HEK293 (cell line): ENCODE data around the gene CACTIN.
"Not testable (repeated sequence)": the region's sequence is repeated elsewhere in the genome, so short reads cannot be mapped to it uniquely, and the experiment has no call there.

Experiments
- CTCF ChIA-PET: fragments of 350-600 bp; formaldehyde crosslinking; extraction: SDS; loops from one replicate; lab custom pipeline; 2021; ENCODE audit warnings: antibody characterized with exemption; lab: Yijun Ruan, JAX
- POLR2A ChIA-PET: fragments of 300-600 bp; formaldehyde crosslinking; extraction: SDS; loops from one replicate; lab custom pipeline; 2020; ENCODE audit warnings: antibody characterized with exemption, inconsistent platforms; lab: Yijun Ruan, JAX
- H3K27ac ChIP-seq: fragments of 200-500 bp; sonication (Bioruptor generic); 2 replicates; pipeline ENCODE4 v1.5.1; 2014; ENCODE audit warnings: low read depth, low read length, control low read depth, inconsistent platforms; ENCODE audit errors: extremely low read depth
- H3K36me3 ChIP-seq, 2 experiments: fragments of 200-500 bp in 1 of 2; sonication (Bioruptor generic) in 1 of 2; 1 replicate in 1 of 2; 2 replicates in 1 of 2; pipeline ENCODE4 v1.5.1; 2014 to 2017; ENCODE audit warnings: inconsistent platforms in 2 of 2, low read length in 2 of 2; ENCODE audit not compliant: control insufficient read depth in 2 of 2, insufficient read depth in 1 of 2
- H3K4me1 ChIP-seq: fragments of 200-500 bp; sonication (Bioruptor generic); 2 replicates; pipeline ENCODE4 v1.5.1; 2014; ENCODE audit warnings: mild to moderate bottlenecking, low read length, inconsistent platforms; ENCODE audit not compliant: control insufficient read depth, insufficient read depth
- H3K4me3 ChIP-seq: 2 replicates; pipeline ENCODE4 v1.5.1; 2011; ENCODE audit warnings: low read depth, mild to moderate bottlenecking, control low read depth, low read length, moderate library complexity
- H3K9me3 ChIP-seq: fragments of 200-500 bp; sonication (Bioruptor generic); 2 replicates; pipeline ENCODE4 v1.5.1; 2014; ENCODE audit warnings: low read depth, low read length, inconsistent platforms; ENCODE audit not compliant: control insufficient read depth, insufficient read depth
- GLI4 ChIP-seq: fragments of 450-650 bp; formaldehyde crosslinking; IDR thresholded peaks from 2 replicates; pipeline ENCODE4 v1.5.1; 2016; ENCODE audit warnings: missing biosample characterization, missing genetic modification characterization
- OVOL3 ChIP-seq: fragments of 450-650 bp; formaldehyde crosslinking; IDR thresholded peaks from 2 replicates; pipeline ENCODE4 v1.5.1; 2016; ENCODE audit warnings: missing biosample characterization, missing genetic modification characterization
- PATZ1 ChIP-seq: fragments of 450-650 bp; formaldehyde crosslinking; IDR thresholded peaks from 2 replicates; pipeline ENCODE4 v1.5.1; 2016; ENCODE audit warnings: missing biosample characterization, missing genetic modification characterization
- PBX3 ChIP-seq: sonication (generic); formaldehyde crosslinking; IDR thresholded peaks from 2 replicates; pipeline ENCODE4 v1.8.1; 2022; ENCODE audit warnings: mild to moderate bottlenecking, moderate library complexity, missing genetic modification reagents
- REPIN1 ChIP-seq: fragments of 450-650 bp; formaldehyde crosslinking; IDR thresholded peaks from 2 replicates; pipeline ENCODE4 v1.5.1; 2017; ENCODE audit warnings: missing biosample characterization, missing genetic modification characterization, low read depth
- SP2 ChIP-seq: fragments of 450-650 bp; formaldehyde crosslinking; IDR thresholded peaks from 2 replicates; pipeline ENCODE4 v1.5.1; 2016; ENCODE audit warnings: missing biosample characterization, missing genetic modification characterization
- ZBTB26 ChIP-seq: fragments of 450-650 bp; formaldehyde crosslinking; optimal IDR thresholded peaks from 2 replicates; pipeline ENCODE3; 2016; ENCODE audit warnings: missing biosample characterization, mild to moderate bottlenecking, missing genetic modification characterization
- ZEB2 ChIP-seq: fragments of 450-650 bp; formaldehyde crosslinking; IDR thresholded peaks from 2 replicates; pipeline ENCODE4 v1.5.1; 2016; ENCODE audit warnings: missing biosample characterization, missing genetic modification characterization
- ZNF140 ChIP-seq: fragments of 450-650 bp; formaldehyde crosslinking; IDR thresholded peaks from 2 replicates; pipeline ENCODE4 v1.5.1; 2016; ENCODE audit warnings: missing biosample characterization, missing genetic modification characterization
- ZNF366 ChIP-seq: fragments of 450-650 bp; formaldehyde crosslinking; conservative IDR thresholded peaks from 2 replicates; pipeline ENCODE4 v1.5.1; 2016; ENCODE audit warnings: missing biosample characterization, missing genetic modification characterization
- ZNF433 ChIP-seq: fragments of 450-650 bp; formaldehyde crosslinking; IDR thresholded peaks from 2 replicates; pipeline ENCODE4 v1.5.1; 2016; ENCODE audit warnings: missing biosample characterization, missing genetic modification characterization, low read depth
- ZNF600 ChIP-seq: fragments of 450-650 bp; formaldehyde crosslinking; IDR thresholded peaks from 2 replicates; pipeline ENCODE4 v1.5.1; 2016; ENCODE audit warnings: missing biosample characterization, missing genetic modification characterization
- ZNF704 ChIP-seq: fragments of 450-650 bp; formaldehyde crosslinking; IDR thresholded peaks from 2 replicates; pipeline ENCODE4 v1.5.1; 2016; ENCODE audit warnings: missing biosample characterization, missing genetic modification characterization
- ZNF768 ChIP-seq: fragments of 450-650 bp; formaldehyde crosslinking; IDR thresholded peaks from 2 replicates; pipeline ENCODE4 v1.5.1; 2018; ENCODE audit warnings: missing biosample characterization, mild to moderate bottlenecking, missing genetic modification characterization
- ZNF843 ChIP-seq: fragments of 450-650 bp; formaldehyde crosslinking; IDR thresholded peaks from 2 replicates; pipeline ENCODE4 v1.5.1; 2016; ENCODE audit warnings: missing biosample characterization, missing genetic modification characterization
- ZSCAN30 ChIP-seq: fragments of 450-650 bp; IDR thresholded peaks from 2 replicates; pipeline ENCODE4 v1.5.1; 2018; ENCODE audit warnings: missing biosample characterization, mild to moderate bottlenecking, missing genetic modification characterization, moderate library complexity
- ZSCAN4 ChIP-seq: fragments of 450-650 bp; formaldehyde crosslinking; IDR thresholded peaks from 2 replicates; pipeline ENCODE4 v1.5.1; 2017; ENCODE audit warnings: missing biosample characterization, missing genetic modification characterization
- ZSCAN5A ChIP-seq: fragments of 450-650 bp; formaldehyde crosslinking; IDR thresholded peaks from 2 replicates; pipeline ENCODE4 v1.5.1; 2016; ENCODE audit warnings: missing biosample characterization, missing genetic modification characterization
- ZXDB ChIP-seq: fragments of 450-650 bp; formaldehyde crosslinking; IDR thresholded peaks from 2 replicates; pipeline ENCODE4 v1.5.1; 2016; ENCODE audit warnings: missing biosample characterization, missing genetic modification characterization

CACTIN gene

GRCh38 chr19:3667037-3667638, 40.5 kb upstream of the CACTIN start:
- POLR2A ChIA-PET, result interaction anchor here (1.8 kb wide), 1 partner anchor 302 kb away, joined by 3 read pairs; no protein-coding TSS in a partner anchor
- H3K36me3 ChIP-seq, result peaks cover 0 to 26% of the 10 kb centered on the region in 2 experiments; a peak in 2 of 3 replicates
- H3K4me3 ChIP-seq, result no peak overlapping the region
- no peak overlapping the region for H3K27ac ChIP-seq
- TF ChIP-seq ZNF366 (tag by site-specific recombination) (no peak), ZNF140 (tag by site-specific recombination) (no peak), ZNF704 (tag by site-specific recombination) (no peak), ZNF768 (tag by site-specific recombination) (peak; percentile 85; the same call in 1 of the 2 replicates), PATZ1 (tag by site-specific recombination) (no peak), GLI4 (tag by site-specific recombination) (no peak), REPIN1 (tag by site-specific recombination) (no peak), ZNF600 (tag by site-specific recombination) (no peak), ZSCAN30 (tag by site-specific recombination) (no peak), ZSCAN5A (tag by site-specific recombination) (no peak), ZEB2 (tag by site-specific recombination) (no peak), OVOL3 (tag by site-specific recombination) (no peak), PBX3 (CRISPR knock-in tag) (no peak), ZNF433 (no peak), ZNF843 (tag by site-specific recombination) (no peak), SP2 (no peak), ZXDB (0 out of 2 replicates have a peak, but pooled peaks have one; percentile 24)
- no peaks in the 10 kb centered on the region for H3K9me3 ChIP-seq
- no peaks in the 10 kb centered on the region for H3K4me1 ChIP-seq
- CTCF ChIA-PET, result interaction anchor here (0.6 to 3.5 kb wide), 11 partner anchors 25 to 182 kb away, joined by 3 to 25 read pairs (median 5); partner anchors contain the start of gene PIP5K1C

GRCh38 chr19:3666545-3666856, 39.9 kb upstream of the CACTIN start:
- H3K27ac ChIP-seq, H3K9me3 ChIP-seq, H3K4me3 ChIP-seq, H3K4me1 ChIP-seq: not testable (repeated sequence)
- H3K36me3 ChIP-seq, result peaks cover 0 to 32% of the 10 kb centered on the region in 2 experiments; a peak in 2 of 3 replicates
- ChIA-PET POLR2A (interaction anchor here (1.8 kb wide), 1 partner anchor 302 kb away, joined by 3 read pairs; no protein-coding TSS in a partner anchor), CTCF (interaction anchor here (0.6 to 3.5 kb wide), 12 partner anchors 20 to 611 kb away, joined by 3 to 25 read pairs (median 5); partner anchors contain the start of gene PIP5K1C)
- TF ChIP-seq ZBTB26 (peak; percentile 61), ZSCAN4 (tag by site-specific recombination) (peak; percentile 99)
- TF ChIP-seq, all 188 proteins: peak for 2; not testable (repeated sequence) for 186
